HG03135 (cell line): Measurements from ENCODE around the gene NOXA1.

Source experiments
- ATAC-seq: cut with Tn5 transposase; IDR thresholded peaks from one replicate; pipeline ENCODE4 v1.9.1; 2021; ENCODE audit warnings: mild to moderate bottlenecking, moderate library complexity; ENCODE audit not compliant: unreplicated experiment

NOXA1 gene

GRCh38 chr9:137426018-137426681 lies 3.0 kb downstream of the NOXA1 start:
- no peak for ATAC-seq

DNA sequence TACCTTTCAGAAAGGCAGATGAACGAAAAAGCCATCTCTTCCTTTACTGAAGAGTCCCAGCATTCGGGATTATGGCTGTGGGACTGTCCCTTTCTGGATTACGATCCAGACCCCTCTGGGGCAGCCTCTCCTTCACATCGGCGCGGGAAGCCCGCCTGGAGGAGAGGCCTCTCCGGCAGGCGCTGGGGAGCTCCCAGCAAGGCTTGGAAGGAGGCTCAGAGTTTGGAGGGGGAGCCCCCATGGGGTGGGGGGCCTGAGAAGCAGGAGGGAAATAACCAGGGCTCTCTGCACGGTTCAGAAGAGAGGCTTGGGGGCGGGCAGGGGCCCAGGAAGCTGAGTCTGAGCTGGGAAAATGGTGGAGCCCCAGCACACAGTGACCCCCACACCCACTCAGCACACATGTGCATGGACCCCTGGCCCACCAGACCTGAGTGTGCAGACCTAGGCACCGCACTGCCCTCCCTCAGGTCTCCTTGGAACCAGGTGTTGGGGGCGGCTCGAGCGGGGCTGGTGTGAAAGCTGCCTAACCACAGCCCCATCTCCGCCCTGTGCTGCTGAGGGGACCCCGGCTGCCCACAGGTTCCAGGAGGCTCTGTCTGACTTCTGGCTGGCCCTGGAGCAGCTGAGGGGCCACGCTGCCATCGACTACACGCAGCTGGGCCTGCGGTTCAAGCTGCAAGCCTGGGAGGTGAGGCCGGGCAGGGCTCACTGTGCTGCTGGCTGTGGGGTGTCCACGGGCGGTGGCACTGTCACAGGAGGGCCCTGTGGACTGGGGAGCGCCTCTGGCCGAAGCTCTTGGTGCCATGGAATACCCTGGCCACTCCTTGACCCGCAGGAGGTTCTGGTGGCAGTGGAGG lies 4.5 kb downstream of the NOXA1 start:
- ATAC-seq: no peak

DNA sequence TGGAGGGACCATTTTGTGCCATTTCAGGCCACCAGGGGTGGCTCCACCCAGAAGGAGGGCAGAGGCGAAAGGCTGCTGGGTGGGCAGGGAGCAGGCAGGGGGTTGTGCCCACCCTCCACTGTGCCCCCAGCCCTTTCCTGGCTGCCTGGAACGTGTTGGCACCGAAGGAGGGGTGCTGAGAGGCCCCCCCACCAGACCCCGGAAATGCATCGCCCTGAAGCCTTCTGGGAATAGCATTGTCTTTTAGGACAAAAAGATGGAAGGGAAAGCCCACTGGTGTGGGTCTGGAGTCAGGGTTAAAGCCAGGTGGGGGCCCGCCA lies 5.1 kb downstream of the NOXA1 start:
- ATAC-seq: no peak

GRCh38 chr9:137428841-137429545 lies 5.8 kb downstream of the NOXA1 start:
- no peak for ATAC-seq

GRCh38 chr9:137429546-137429890 lies 6.3 kb downstream of the NOXA1 start:
- ATAC-seq: no peak

GRCh38 chr9:137429974-137430722 lies 7.0 kb downstream of the NOXA1 start:
- no peak for ATAC-seq

DNA sequence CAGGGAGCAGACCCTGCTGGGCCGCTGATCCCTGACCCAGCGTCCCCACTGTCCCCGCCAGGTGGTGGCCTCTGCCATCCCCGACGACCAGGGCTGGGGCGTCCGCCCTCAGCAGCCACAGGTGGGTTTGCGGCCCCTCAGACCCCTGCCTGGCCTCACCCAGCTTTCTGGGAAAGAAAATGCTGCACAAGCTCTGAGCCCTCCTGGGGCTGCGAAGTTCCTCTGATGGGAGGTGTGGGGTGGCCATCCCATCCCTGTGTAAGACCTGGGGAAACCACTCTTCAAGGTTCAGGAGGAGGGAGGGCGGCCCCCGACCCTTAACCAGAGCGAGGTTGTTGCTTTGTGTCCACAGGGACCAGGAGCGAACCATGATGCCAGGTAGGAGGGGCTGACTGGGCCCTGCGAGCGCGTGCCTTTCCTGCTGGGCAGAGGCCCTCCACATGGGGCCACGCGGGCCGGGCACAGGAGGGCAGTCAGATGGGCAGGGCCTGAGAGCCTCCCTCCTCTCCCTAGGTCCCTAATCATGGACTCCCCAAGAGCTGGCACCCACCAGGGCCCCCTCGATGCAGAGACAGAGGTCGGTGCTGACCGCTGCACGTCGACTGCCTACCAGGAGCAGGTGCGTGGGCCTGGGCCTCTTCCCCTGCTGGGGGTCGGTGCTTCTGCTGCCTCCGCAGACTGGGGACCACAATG lies 7.7 kb downstream of the NOXA1 start:
- no peak for ATAC-seq

DNA sequence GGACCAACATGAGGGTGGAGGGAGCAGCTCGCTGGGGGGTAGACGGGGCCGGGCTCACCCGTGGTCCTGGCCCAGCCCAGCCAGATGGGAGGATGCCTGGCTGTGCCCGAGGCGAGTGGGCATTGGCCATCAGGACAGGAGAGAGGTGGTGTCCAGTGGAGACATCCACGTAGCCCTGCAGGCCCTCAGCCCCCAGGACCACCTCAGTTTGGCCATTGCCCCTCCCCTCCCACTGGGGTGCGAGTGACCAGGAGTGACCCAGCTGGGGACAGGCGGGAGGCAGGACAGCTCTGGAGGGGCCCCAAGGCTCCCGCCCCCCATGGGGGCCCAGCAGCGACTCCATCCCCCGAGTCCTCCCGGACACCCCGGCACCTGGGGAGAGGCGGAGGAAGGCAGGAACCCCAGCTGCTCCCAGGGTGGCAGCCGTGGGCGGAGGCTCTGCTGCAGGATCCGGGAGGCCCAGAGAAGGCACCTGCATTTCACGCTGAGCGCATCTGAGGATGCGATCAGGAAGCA lies 8.3 kb downstream of the NOXA1 start:
- ATAC-seq: no peak

DNA sequence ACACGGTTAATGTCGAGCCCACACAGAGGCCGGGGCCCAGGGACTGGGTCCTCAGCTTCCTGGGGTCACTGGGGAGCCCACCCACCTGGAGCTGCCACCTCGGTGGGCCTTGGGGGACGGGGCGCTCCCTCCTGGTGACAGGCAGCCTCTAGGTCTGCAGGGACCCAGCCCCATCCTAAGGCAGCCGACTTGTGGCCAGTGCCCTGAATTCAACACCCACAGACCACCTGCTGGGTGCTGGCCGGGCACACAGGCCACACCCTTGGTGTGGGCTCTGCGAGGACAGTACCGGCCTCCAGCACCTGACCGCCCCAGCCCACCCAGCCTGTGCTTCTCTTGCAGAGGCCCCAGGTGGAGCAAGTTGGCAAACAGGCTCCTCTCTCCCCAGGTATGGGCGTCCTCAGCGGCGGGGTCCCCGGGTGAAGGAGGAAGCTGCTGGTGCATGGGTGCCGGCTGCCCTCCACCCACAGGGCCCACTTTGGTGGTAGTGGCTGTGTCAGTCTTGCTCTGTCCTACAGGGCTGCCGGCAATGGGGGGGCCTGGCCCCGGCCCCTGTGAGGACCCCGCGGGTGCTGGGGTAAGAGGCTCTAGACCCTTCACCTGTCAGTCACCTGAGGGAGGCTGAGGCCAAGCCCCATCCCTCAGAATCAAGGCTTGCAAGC lies 9.6 kb downstream of the NOXA1 start:
- no peak for ATAC-seq

DNA sequence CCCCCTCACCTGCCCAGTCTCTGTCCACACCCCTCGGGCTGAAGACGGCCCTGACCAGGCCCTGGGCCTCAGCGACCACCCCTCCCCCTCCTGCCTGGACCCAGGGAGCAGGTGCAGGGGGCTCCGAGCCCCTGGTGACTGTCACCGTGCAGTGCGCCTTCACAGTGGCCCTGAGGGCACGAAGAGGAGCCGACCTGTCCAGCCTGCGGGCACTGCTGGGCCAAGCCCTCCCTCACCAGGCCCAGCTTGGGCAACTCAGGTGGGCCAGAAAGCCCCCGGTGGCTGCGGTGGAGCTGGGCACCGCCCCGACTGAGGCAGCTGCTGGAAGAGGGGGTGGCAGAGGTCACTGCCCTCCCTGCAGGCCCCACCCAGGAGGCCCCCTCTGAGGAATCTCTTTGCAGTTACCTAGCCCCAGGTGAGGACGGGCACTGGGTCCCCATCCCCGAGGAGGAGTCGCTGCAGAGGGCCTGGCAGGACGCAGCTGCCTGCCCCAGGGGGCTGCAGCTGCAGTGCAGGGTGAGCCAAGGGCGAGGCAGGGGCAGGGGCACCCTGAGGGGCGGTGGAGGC lies 10.2 kb downstream of the NOXA1 start:
- ATAC-seq: no peak

GRCh38 chr9:137433916-137434431 lies 10.8 kb downstream of the NOXA1 start:
- ATAC-seq: no peak

DNA sequence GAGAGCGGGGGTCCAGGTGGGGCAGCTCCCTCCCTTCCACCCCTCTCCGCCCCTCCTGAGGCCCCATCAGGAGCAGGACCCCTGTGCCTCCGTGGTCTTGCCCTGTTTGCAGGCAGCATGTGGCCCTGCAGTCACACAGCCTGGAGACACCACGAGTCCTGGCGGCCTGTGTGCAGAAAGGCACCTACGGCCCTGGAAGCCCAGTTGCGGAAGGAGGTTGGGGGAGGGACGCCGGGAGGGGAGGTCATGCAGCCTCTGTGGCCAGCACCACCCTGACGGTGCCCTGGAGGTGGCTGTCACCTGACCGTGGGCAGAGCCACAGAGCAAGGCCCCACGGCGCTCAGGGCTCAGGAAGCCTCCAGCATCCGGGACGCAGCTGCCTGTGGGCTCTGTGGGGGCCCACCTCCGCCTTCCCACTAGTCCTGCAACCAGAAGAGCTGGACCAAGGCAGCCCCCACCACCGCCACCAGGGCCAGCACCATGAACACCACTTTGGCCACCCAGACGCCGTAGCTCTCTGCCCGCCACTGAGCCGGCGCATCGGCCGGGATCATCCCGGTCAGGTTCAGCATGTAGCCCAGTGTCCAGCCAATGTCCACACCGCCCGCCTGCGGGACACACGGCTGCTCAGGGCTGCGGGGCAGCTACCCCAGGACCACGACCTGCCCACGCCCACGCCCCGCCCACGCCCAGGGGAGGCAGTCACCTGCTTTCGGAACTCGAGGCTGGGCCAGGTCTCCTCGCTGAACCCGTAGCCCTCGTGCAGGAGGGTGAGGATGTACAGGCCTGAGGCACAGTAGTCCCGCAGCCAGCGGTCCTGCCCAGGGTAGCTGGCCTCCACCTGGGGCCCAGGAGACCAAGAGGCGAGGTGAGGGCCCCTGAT lies 11.5 kb downstream of the NOXA1 start:
- ATAC-seq: no peak

GRCh38 chr9:137435381-137435891 lies 12.2 kb downstream of the NOXA1 start:
- ATAC-seq: no peak

DNA sequence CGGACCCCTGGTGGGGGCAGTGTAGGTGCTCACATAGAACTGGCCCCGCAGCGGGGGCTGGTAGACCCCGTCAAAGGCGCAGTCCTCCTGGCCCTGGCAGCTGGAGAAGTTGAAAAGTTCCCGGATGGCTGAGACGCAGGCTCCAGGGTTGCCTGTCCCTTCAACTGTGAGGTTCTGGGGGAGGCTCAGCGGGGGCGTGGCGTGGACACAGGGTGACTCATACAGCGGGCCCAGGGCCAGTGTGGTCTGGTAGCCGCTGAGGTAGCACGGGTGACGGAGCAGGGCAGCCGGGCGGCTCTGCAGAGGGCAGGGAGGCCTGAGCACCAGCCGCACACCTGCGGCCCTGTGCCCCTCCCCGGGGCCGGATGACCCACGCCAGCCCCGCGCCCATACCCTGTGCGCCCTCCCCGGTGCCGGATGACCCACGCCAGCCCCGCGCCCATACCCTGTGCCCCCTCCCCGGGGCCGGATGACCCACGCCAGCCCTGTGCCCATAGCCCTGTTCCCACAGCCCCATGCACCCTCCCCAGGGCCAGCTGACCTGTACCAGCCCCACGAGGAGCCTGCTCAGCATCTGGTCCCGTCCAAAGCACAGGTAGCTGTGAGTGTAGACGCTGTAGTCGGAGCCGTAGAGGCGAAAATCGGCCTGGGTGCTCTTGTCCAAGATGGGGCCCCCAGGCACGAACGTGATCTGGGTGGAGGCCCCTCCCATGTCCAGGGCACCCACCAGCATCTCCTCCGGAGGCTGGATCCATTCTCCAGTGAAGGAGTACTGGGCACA lies 13.0 kb downstream of the NOXA1 start:
- ATAC-seq: no peak

DNA sequence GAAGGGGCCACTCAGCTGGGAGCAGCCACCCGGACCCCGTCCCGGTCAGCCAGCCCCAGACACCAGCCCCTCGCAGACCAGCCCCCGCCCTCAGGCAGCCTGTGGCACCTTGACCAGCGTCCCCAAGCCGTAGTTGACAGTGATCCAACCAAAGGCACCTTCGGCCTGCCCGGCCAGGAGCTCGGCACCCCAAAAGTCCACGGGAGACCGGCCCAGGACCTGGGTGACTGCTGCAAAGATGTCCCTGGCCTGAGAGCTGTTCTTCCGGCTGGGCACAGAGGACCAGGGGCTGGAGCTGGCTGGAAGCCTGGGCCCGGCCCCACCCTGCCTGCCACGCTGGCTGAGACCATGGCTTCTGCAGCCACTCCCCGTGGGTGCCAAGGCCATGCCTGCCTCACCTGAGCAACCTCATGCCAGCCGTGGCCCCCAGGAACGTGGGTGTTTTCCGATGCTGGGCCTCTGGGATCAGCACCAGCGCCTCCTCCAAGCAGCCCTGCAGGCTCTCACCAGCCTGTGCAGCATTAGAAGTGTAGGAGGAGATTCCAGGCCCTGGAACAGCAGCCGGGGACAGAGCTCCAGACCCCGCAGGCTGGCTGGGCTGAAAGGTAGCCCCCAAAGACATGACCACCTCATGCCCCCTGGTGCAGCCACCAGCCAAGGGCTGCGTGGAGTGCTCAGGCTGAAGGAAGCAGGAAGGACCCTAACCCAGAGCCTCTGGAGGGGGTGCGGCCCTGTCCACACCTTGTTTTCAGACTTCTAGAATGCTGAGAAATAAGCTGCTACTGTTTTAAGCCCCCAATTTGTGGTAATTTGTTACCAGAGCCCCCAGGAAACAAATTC lies 13.8 kb downstream of the NOXA1 start:
- no peak for ATAC-seq
